GM18909 (cell line): ENCODE measurements around the gene TMEM204.
"Not testable (repeated sequence)": the region's sequence is repeated elsewhere in the genome, so short reads cannot be mapped to it uniquely, and the experiment has no call there.

Source experiments
- ATAC-seq: cut with Tn5 transposase; IDR thresholded peaks from one replicate; pipeline ENCODE4 v1.9.1; 2021; ENCODE audit warnings: mild to moderate bottlenecking; ENCODE audit not compliant: unreplicated experiment, poor library complexity

TMEM204 gene

DNA sequence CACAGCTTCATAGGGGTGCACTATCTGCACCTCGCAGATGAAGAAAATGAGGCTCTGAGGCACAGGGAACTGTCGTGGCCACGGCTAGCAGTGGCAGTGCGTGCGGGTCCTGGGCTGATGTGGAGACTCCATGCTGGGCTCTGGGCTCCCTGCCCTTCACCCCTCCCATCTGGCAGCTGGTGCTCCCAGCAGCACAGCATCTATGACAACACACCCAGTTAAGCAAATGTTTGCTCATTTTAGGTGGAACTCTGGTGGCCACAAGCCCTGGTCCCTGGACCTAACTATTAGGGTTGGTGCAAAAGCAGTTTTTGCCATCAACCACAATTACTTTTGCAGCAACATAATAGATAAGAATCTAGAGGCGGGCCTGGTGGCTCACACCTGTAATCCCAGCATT, 47.5 kb downstream of the TMEM204 start:
- ATAC-seq = no peak

DNA sequence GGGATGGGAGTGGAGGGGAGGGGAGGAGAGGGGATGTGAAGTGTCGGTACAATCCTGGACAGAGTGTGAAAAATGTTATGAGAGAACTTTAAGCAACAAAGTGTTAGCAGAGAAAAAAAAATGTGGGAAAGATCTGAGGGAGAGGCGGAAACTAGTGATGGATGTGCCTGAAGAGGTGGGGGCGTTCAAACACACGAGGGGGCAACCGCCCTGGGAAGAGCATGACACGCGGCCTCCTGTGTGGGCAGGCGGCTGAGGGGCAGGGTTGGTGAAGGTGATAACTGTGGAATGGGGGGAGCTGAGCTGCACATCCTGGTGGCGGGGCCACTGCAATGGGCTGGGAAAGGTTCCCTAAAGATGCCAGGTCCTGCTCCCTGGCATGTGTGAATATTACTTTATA, 48.3 kb downstream of the TMEM204 start:
- ATAC-seq = no peak

DNA sequence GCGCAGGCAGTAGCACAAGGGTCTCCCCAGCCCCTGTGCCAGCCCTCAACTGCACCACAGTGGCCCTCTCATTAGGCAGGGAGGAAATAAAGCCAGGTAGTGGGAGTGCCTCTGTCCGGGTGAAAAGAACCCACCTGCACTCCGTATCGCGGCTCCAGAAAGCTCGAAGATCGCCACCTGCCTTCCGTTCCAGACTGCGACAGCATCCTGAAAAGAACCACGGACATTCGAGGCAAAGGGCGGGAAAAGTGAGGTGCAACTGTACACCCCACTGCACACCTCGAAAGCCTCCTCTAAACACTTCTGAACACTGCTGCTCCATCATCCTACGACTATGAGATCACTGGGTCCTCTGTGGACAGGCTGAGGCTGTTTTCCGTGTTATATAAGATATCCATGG, 49.7 kb downstream of the TMEM204 start:
- ATAC-seq = no peak

DNA sequence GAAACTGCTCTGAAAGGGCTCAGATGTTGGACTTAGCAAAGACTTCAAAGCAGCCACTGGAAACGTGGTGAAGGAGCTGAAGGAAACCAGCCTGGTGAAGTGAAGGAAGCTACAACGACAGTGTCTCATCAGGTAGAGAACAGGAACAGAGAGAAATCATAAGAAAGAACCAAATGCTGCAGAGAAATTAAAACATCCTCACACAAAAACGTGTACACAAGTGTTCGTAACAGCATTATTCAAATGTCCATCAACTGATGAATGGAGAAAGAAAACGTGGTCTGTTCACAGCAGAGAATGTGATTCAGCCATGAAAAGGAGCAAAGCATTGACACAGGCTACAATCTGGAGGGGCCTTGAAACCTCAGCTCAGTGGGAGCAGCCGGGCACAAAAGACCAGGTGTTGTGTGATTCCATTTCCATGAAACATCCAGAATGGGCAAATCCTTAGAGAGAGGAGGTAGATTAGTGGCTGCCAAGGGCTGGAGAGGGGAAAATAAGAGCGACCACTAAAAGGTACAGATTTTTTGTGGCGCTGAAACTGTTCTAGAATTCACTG, 51.5 kb downstream of the TMEM204 start:
- no peak for ATAC-seq

GRCh38 chr16:1590366-1590765, 56.9 kb downstream of the TMEM204 start:
- no peak for ATAC-seq

DNA sequence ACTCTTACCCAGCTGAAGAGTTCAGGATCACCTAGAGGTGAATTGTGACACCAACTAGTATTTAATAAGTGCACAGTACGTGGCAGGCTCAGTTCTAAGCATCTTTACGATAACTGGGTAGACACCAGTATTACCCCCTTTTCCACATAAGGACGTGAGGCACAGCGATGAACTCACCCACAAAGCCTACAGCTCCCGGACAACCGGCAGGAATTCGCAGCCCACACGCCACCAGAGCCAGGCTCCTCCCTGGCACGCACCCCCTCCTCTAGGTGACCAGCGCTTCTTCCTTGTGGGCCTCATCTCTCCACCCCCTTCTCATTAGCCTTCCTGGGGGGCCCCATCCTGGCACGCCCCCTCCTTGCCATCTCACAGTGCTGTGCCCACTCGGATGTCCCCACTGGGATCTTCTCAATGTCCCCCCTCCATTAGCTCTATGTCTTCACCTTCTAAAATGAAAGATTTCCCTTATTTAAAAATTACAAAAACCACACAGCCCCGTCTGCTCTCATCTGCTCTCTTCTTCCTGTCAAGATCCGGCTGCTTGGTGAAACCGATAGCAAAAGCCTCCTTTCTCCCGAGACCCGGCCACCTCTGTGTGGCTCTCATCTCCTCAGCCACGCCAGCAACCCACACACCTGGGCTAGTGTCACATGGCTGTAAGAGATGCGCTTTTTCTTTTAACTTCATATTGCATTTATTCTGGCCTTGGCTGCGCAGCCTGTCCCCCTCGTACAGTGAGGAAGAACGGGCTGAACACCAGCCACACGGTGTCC, 57.7 kb downstream of the TMEM204 start:
- no peak for ATAC-seq

- no peak for ATAC-seq
These were observed 59.0 kb downstream of the TMEM204 start for GRCh38 chr16:1592446-1592845.

- not testable (repeated sequence) for ATAC-seq
These were observed 62.0 kb downstream of the TMEM204 start for GRCh38 chr16:1595511-1595910.

GRCh38 chr16:1596516-1596915, 63.0 kb downstream of the TMEM204 start:
- no peak for ATAC-seq

DNA sequence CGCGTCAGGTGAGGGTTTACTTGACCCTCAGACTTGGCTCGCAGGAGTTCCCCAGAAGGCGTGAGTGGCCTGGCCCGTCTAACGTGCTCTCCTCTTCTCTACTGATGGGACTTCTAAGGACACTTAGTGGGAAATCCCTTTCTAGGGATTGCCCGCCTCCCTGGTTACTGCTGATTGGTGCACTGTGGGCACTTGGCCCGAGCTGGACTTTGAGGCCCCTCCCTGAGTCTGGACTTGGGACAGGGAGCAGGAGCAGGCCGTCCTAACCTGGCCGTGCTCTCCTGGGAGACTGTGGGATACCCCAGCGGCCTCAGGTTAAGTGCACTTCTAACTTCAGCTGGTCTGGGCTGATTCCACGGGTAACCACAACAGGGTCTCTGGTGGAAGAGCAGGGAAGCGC, 63.7 kb downstream of the TMEM204 start:
- ATAC-seq = no peak

GRCh38 chr16:1601031-1601430, 67.6 kb downstream of the TMEM204 start:
- no peak for ATAC-seq

DNA sequence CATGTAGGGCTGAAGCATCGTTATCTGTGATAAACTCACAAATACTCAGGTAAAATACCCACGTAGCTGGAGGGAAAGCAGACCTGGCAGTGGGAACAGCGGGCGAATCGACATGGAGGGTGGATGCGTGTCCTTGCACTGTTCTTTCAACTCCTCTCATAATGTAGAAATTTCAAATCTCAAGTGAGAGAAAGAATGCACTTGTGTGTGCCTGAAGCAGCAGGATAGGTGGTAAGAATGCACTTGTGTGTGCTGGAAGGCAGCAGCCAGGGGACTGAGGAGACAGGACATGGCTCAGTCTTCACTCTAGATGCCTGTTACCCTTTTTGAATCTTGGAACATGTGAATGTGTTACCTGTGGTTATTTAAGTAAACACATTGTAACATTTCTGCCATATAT, 68.0 kb downstream of the TMEM204 start:
- ATAC-seq = no peak

DNA sequence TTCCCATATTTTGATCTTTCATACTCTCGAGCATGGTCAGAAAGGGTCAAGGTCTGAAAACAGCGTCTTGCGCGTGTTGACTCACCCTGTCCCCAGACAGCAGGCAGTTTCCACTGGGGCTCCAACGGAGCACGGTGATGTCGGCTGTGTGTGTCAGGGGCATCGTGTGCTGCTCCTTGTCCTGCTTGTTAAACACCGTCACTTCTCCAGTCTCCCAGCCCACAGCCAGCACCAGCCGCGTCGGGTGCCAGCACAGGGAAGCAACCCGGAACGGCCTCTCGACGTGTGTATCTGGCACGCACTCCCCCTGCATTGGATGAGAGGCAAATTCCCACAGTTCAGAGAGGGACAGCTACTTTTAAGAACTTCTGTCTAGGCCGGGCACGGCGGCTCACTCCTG, 68.8 kb downstream of the TMEM204 start:
- no peak for ATAC-seq
